ENCODE results near the gene CR1L. TPM values are rescaled to one million over a fixed set of nuclear protein-coding genes. Genes with fewer than 3 reads are reported as not detected.

The CR1L gene
- total and polyA plus RNA-seq, 9 of the 15 experiments (the other 6 are each of a cell fraction or from before 2014, with no cell fraction given) = 10.1 to 74.8 (median 34.3) TPM

DNA sequence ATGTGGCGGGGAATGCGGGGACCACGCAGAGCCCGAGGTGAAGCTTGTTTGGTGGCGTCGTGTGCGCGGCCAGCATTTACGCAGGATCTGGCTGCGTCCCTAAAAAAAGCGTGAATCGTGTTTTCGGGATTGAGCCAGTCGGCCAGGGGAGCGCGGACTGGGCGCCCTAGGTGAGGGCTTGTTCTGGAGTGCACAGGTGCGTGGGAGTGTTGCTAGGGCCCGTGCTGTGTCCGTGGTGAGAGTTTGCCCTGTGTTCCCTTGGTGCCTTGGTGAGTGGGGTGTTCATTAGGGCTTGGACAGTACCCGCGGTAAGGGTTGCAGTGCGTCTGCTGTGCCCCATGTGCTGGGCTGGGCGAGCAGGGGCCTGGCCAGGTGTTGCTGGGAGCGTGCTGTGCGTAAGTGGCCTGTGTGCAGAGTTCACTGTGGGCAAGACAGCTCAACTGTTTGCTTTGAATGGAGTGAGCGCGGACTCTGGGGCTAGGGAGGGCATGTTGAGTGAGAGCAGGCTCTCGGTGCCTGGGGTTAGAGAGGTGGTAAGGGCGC is 107.6 kb downstream of the CR1L start (continued):
- TF ChIP-seq, protein P1, sequence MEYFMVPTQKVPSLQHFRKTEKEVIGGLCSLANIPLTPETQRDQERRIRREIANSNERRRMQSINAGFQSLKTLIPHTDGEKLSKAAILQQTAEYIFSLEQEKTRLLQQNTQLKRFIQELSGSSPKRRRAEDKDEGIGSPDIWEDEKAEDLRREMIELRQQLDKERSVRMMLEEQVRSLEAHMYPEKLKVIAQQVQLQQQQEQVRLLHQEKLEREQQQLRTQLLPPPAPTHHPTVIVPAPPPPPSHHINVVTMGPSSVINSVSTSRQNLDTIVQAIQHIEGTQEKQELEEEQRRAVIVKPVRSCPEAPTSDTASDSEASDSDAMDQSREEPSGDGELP (CRISPR knock-in tag; IDR thresholded peaks at IDR 0.05; ENCODE audit: borderline replicate concordance) = peak; percentile 7; the same call in 1 of the 2 replicates
- peak; percentile 1; the same call in 1 of the 2 replicates for TF ChIP-seq RBFOX2 (IDR thresholded peaks at IDR 0.05; ENCODE audit: low read depth, low read length)
- TF ChIP-seq, protein P2, sequence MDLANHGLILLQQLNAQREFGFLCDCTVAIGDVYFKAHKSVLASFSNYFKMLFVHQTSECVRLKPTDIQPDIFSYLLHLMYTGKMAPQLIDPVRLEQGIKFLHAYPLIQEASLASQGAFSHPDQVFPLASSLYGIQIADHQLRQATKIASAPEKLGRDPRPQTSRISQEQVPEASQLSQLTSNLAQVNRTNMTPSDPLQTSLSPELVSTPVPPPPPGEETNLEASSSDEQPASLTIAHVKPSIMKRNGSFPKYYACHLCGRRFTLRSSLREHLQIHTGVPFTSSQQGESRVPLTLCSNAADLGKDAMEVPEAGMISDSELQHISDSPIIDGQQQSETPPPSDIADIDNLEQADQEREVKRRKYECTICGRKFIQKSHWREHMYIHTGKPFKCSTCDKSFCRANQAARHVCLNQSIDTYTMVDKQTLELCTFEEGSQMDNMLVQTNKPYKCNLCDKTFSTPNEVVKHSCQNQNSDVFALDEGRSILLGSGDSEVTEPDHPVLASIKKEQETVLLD (IDR thresholded peaks at IDR 0.05) = peak; percentile 55; the same call in 1 of the 2 replicates
- no peak for TF ChIP-seq HNRNPH1 (optimal IDR thresholded peaks at IDR 0.05; ENCODE audit: low read depth, low read length)
- TF ChIP-seq, protein P3, sequence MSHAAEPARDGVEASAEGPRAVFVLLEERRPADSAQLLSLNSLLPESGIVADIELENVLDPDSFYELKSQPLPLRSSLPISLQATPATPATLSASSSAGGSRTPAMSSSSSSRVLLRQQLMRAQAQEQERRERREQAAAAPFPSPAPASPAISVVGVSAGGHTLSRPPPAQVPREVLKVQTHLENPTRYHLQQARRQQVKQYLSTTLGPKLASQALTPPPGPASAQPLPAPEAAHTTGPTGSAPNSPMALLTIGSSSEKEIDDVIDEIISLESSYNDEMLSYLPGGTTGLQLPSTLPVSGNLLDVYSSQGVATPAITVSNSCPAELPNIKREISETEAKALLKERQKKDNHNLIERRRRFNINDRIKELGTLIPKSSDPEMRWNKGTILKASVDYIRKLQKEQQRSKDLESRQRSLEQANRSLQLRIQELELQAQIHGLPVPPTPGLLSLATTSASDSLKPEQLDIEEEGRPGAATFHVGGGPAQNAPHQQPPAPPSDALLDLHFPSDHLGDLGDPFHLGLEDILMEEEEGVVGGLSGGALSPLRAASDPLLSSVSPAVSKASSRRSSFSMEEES (CRISPR knock-in tag; IDR thresholded peaks at IDR 0.05) = no peak
- TF ChIP-seq NRF1 (conservative IDR thresholded peaks at IDR 0.05 in 1 of 2, IDR thresholded peaks at IDR 0.05 in 1 of 2) = no peak
- TF ChIP-seq ATF1 (CRISPR knock-in tag; IDR thresholded peaks at IDR 0.05) = no peak
- no peak for TF ChIP-seq ATF1 (tag; IDR thresholded peaks at IDR 0.05)
- TF ChIP-seq ETV1 (tag; conservative IDR thresholded peaks at IDR 0.05; ENCODE audit: low read depth) = no peak
- no peak for TF ChIP-seq ZNF586 (CRISPR knock-in tag; conservative IDR thresholded peaks at IDR 0.05)
- TF ChIP-seq, protein P4, sequence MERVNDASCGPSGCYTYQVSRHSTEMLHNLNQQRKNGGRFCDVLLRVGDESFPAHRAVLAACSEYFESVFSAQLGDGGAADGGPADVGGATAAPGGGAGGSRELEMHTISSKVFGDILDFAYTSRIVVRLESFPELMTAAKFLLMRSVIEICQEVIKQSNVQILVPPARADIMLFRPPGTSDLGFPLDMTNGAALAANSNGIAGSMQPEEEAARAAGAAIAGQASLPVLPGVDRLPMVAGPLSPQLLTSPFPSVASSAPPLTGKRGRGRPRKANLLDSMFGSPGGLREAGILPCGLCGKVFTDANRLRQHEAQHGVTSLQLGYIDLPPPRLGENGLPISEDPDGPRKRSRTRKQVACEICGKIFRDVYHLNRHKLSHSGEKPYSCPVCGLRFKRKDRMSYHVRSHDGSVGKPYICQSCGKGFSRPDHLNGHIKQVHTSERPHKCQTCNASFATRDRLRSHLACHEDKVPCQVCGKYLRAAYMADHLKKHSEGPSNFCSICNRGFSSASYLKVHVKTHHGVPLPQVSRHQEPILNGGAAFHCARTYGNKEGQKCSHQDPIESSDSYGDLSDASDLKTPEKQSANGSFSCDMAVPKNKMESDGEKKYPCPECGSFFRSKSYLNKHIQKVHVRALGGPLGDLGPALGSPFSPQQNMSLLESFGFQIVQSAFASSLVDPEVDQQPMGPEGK (CRISPR knock-in tag; IDR thresholded peaks at IDR 0.05; ENCODE audit: borderline replicate concordance) = no peak
- peak; percentile 95; the same call in 1 of the 2 replicates for TF ChIP-seq KAT7 (CRISPR knock-in tag; IDR thresholded peaks at IDR 0.05; ENCODE audit: borderline replicate concordance)
- TF ChIP-seq CAMTA2 (CRISPR knock-in tag; conservative IDR thresholded peaks at IDR 0.05) = no peak
- 0 out of 2 replicates have a peak, but pooled peaks have one; percentile 6 for TF ChIP-seq PHF21A (IDR thresholded peaks at IDR 0.05; ENCODE audit: borderline replicate concordance, low read depth)
- TF ChIP-seq LARP7 (IDR thresholded peaks at IDR 0.05) = no peak; the same call in 1 of the 2 replicates
- TF ChIP-seq KLF16 (IDR thresholded peaks at IDR 0.05) = no peak

All from K562 (cell line).